Testis (tissue), 2 donors: Measurements from ENCODE around the gene ADH1A.

Experiments used
- POLR2A ChIP-seq: fragments of 450-650 bp; IDR thresholded peaks from one replicate; pipeline ENCODE4 v1.6.1; 2017; ENCODE audit warnings: antibody characterized with exemption, mild to moderate bottlenecking, moderate library complexity
- TF ChIP-seq, protein P1 (sequence below), 3 experiments: fragments of 450-650 bp in 2 of 3; fragments of 200-600 bp in 1 of 3; sonication (generic) in 1 of 3; IDR thresholded peaks; one replicate each; pipeline ENCODE4 v1.5.1; 2016 to 2019; ENCODE audit warnings: antibody characterized with exemption in 3 of 3, mild to moderate bottlenecking in 2 of 3, moderate library complexity in 1 of 3

DNA sequence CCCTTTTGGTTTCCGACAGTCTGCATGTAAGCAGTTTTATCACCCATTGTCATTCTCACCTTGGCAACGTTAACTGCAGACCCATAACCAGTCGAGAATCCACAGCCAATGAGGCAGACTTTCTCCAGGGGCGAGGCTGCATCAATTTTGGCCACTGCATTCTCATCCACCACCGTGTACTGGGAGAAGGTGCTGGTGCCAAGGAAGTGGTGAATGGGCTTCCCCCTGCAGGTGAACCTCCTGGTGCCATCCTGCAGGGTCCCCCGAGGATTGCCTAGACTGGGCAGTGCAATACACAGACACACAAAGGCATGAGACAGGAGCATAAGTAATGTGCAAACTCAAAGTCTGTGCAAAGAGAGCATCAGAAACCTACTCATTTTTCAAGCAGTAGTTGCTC lies 25.1 kb upstream of the ADH1A start:
- TF ChIP-seq, protein P1, sequence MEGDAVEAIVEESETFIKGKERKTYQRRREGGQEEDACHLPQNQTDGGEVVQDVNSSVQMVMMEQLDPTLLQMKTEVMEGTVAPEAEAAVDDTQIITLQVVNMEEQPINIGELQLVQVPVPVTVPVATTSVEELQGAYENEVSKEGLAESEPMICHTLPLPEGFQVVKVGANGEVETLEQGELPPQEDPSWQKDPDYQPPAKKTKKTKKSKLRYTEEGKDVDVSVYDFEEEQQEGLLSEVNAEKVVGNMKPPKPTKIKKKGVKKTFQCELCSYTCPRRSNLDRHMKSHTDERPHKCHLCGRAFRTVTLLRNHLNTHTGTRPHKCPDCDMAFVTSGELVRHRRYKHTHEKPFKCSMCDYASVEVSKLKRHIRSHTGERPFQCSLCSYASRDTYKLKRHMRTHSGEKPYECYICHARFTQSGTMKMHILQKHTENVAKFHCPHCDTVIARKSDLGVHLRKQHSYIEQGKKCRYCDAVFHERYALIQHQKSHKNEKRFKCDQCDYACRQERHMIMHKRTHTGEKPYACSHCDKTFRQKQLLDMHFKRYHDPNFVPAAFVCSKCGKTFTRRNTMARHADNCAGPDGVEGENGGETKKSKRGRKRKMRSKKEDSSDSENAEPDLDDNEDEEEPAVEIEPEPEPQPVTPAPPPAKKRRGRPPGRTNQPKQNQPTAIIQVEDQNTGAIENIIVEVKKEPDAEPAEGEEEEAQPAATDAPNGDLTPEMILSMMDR (IDR thresholded peaks at IDR 0.05), result no peak
- no peak for TF ChIP-seq POLR2A
